H54 (cell line): Measurements from ENCODE around the gene CLCN6.

Experiments
- DNase-seq: peaks from one replicate; pipeline ENCODE4 v3.0.0; 2011; ENCODE audit warnings: low spot score, mixed read lengths; ENCODE audit not compliant: insufficient read length
- FAIRE-seq: peaks from 3 replicates; lab custom pipeline; 2011; peaks lifted over from hg19 to GRCh38; lab: Jason Lieb, UNC
- POLR2A ChIP-seq: IDR thresholded peaks from 2 replicates; pipeline ENCODE4 v1.6.1; 2011; ENCODE audit warnings: low read depth, mild to moderate bottlenecking, low read length

Gene CLCN6

DNA sequence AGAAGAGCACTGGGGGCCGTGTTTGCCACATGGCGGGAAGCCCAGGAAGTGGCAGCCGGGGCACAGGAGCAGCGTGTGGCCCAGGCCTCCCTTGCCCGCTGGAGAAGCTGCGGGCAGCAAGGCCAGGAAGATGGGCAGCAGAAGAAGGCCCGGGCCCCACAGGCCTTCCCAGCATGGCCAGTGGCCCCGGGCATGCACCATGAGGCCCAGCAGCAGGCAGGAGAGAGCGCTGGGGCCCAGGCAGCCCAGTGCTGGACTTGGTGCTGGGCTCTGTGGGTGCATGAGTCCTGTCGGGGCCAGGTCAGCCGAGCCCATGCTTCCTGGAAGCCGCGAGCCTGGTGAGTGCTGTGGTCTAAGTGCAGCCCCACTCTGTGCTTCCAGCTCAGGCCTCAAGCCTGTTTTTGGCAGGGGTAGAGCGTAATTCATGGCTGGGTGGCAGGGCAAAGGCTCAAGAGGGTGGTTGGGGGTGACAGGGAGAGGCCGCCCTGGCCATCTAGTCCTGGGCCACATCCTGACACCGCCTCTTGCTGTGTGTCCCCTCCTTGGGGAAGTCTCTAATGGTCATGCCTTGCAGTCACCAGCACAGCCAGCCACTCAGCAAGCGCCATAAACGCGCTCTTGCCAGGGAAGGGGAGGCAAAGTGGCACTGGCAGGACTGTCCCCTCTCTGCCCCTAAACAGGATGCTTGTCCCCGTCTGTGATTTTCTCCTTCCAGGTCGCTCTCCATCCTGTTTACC lies 21.6 kb upstream of the CLCN6 start:
- DNase-seq (no peak), FAIRE-seq (no peak)
- no peak for TF ChIP-seq POLR2A

DNA sequence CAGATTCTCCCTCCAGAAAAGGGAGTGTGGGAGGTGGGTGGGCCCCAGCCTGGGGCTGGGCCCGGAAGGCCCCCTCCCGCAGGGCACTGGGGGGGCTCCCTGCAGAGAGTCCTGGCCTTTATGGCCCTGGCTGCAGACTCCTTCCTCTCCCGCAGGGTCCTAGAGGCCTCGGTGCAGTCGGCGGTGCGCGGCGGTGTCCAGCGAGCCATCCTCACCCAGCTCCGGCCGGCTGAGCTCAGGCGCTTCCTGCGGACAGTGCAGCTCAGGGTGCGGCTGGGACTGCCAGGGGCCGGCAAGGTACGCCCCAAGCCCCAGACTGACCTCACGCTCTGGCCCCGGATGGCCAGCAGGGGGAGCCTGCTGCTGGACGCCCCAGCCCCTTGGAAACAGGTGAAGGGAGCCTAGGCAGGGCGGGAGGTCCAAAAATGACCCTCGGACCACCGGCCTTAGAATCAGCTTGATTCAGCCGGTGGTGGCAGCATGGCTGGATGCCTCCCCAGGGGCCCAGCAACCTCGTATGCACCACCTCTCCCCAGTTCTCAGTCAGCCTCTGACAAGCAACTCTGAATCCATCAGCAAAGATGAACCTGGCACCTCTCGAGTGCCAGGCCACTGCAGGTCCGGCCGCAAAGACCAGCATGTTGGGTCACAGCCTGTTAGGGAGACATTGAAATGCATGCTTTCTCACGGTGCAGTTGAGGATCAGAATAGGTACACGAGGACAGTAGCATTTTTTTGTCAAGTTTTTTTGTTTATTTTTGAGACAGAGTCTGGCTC lies 20.8 kb upstream of the CLCN6 start:
- TF ChIP-seq POLR2A, result no peak
- FAIRE-seq, result no peak
- no peak for DNase-seq

DNA sequence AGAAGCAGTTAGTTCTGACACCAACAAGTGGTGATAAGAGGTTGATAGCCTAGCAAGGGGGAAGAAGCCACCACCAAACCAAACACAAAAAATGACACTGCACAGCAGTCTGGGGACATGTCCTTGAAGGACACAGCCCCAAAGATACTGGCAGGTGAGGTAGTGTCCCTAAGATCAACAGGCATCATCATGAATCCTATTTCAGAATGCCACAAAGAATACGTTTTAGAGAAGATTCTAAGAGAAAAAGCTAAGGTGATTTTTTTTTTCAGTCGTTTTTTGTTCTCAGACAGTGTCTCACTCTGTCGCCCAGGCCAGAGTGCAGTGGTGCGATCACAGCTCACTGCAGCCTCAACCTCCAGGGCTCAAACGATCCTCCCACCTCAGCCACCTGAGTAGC lies 19.8 kb upstream of the CLCN6 start:
- DNase-seq, result no peak
- TF ChIP-seq POLR2A, result no peak
- no peak for FAIRE-seq

DNA sequence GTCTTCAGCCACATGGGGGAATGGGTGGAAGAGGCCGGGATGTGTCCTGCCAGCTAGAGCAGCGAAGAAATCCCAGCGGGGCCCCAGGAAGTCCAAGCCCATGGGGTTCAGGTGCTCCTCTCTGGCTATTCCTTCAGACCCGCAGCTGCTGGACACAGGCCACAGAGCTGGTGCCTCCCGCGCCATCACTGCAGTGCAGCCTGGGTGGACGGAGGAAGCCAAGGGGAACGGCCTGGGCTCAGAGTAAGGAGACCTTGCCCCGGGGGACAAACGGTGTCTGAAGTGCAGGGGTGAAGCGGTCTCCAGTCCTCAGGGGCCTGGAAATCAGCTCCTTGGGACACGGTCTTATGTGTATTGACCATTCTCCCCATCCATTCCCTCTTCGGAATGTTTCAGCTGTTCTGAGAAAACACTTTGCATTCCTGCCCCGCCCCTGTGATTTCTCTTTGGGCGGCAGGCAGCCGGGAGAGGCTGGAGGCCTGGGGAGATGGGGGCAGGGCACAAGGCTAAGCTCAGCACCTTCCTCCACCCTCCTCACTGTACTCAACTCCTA lies 18.7 kb upstream of the CLCN6 start:
- DNase-seq (no peak), FAIRE-seq (no peak)
- no peak for TF ChIP-seq POLR2A

DNA sequence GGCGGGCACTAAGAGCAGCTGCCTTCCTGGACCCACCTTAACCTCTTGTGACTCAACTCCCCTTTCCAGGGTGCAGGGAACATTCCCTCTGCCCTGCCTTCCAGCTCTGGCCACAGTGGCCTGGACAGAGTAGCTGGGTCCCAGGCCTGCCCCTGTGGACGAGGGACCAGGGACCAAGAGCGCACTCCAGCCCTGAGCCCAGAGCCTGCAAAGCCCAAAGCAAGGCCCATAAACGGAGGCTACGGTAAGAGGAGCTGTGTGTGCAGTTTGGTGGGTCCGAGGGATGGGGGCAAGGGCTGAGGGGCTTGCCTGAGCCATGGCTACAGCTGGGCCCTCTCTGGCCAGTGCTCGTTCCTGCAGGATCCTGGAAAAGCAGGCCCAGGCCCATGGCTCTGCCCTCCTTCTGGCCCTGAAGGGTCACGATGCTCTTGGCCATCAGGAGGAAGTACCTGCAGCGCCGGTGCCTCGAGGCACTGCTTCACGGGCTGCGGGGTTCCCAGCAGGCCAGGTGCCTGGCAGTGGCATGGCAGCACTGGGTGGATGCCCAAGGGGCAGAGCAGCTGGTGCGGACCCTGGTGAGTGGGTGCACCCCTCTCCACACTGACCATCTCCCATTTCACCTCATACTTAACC lies 18.1 kb upstream of the CLCN6 start:
- FAIRE-seq (no peak), DNase-seq (no peak)
- no peak for TF ChIP-seq POLR2A

DNA sequence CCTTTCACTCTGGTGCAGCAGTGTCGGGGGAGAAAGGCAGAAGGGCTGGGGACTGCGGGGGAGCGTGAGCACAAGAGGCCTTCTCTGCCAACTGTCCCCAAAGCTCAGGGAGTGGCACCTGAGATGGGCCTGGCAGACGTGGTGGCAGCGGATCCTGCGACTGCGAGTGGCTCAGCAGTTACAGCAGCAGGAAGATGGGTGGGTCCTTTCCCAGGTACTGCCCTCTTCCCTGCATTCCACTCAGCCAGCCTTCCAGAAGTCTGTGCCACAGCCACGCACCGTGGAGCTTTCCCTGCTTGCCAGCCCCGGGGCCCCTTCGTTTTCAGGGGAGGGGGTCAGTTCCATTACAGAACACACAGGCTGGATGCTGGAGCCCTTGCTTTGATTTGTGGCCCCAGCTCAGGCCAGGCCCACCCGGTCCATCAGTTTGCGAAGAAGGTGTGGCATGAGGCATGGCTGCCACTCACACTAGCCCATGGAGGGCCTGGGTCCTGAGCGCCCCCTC lies 17.4 kb upstream of the CLCN6 start:
- DNase-seq (no peak), FAIRE-seq (no peak)
- TF ChIP-seq POLR2A, result no peak

DNA sequence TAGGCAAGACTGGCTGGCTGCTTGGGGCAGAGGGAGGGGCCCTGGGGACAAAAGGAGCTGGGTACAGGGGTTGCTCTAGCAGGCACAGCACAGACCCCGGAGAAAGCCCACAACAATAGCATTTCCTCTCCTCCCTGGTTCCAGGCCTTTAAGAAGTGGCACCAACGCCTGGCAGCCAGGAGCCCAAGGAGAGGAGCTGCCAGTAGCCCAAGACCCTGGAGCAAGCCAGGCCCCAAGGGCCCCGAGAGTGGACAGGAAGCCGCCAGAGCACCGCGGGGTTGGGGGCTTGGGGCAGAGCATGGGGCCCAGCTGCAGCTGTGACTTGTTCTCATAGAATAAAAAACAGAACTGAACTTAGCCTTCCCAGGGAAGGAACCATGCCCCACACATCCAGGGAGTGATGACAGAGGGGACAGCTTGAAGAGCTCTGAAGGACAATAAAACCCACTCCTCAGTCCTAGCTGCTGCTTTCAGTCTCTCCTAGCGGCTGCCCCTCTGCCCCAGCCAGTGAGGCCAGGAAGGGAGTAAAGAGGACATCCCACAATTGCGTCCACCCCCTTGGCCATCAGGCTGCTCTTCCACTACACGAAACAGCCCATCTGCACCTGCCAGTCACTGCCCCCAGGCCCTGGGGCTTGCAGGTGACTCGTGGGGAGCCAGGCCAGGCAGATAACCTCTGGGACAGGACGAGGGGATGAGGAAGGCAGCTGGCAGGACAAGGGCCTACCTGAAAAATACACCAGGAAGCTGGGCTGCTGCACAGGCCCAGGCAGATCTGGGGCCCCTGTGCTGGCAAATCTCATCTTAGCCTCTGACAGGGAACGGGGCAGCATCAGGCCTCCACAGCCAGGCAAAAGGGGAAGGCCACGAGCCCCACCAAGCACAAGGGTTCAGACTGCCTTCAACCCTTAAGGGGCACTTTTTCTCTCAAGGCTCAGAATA lies 16.6 kb upstream of the CLCN6 start:
- FAIRE-seq (no peak), DNase-seq (no peak)
- TF ChIP-seq POLR2A, result no peak

DNA sequence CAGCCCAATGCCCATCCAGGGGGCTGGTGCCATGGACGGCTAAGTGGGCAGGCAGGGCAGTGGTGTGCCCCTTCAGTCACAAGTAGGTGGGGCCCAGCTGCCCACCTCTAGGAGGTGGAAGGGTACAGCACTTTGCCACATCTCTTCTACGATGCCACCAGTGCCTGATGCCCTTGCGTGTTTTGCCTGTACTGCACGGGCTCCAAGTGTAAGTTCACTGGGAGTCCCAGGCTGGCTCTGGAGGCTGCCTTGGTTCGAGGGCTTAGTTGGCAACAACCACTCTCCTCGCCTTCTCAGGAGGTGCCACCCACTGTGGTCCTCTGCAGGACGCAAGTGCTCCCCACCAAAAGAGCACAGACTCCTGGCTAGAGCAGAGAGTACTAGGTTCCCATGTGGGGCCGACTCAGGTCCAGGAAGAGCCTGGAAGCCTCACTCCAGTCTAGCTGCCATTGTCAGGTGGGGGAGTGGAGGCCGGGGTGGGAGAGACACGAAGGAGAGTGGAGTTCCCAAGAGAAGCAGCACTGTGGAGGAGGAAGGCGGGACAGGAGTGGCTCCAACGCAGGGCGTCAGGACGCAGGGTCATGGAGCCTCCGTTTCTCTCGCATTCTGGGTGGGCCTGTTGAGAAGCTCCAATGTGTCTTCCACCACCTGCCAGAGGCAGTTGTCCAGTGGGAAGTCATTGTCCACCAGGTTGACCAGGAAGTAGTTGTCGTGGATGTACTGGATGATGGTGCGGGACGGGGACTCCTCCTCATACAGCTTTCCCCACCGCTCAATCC lies 15.7 kb upstream of the CLCN6 start:
- no peak for DNase-seq
- no peak for TF ChIP-seq POLR2A
- no peak for FAIRE-seq

DNA sequence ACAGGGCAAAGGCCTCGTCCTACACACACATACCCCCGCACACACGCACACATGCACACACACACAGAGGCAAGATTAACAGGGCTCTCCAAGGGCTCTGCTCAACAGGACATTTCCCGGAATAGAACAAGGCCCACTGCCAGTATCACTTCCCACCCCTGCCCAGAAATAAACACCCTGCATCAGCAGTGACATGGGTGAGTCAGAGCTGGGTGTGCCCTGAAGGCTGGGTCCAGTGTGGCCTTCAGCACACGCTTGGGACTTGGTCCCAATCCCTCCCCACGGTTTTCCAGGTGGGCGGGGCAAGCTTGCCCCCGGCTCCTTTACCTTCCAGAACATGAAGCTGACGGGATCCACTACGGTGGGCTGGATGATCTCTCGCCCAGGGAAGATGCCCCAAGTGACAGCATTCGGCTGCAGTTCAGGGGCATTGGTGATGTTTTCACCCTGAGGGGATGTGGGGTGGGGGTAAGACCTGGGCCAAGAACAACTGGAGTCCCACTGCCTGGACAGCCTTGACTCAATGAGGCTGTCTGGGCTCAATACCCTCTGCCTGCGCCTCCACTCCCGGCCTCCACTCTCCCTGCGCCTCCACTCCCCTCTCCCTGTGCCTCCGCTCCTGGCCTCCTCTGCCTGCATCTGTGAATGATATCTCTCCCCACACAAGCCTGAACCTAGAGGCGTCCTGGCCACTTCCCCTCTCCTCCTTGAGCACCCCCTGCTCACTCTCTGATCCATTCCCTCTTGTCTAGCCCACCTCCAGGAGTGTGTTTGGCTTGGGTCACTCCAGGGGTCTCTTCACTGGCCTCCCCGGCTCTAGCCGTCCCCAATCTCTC lies 14.9 kb upstream of the CLCN6 start:
- FAIRE-seq (peak; percentile 71), DNase-seq (peak; percentile 78)
- TF ChIP-seq POLR2A, result no peak

DNA sequence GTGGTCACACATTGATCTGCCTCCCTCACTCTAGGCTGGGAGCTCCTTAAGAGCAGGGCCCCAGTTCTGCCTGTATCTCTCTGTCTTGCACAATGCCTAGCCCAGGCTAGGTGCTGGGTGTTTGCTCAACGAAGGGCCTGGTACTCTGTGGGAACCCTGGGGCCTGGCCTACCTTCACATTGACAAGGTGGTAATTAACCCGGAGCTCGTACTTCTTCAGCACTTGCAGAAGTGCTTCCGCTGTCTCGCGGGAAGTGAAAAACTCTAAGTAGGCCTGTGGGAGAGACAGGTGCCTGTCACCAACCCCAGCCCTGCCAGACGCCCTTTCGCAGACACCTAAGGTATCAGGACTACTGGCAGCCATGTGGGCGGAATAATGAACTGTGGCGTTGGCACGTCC lies 13.9 kb upstream of the CLCN6 start:
- no peak for TF ChIP-seq POLR2A
- DNase-seq, result no peak
- FAIRE-seq, result no peak

DNA sequence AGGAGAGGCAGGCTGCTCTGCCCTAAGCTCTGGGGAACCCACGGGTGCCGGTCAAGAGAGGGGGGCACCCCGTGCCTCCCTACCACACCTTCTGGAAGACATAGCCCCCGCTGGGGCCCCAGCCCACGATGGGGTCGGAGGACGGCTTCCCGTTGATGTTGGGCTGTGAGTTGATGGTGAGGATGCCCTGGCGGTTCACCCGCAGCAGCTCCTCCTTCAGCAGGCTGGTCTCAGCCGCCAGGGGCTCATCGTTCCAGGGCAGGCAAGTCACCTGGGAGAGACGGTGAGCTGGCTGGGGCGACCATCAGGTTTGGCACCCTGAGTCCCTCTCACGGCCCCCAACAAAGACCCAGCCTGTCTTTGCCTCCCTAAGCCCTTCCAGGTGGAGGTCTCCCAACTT lies 12.2 kb upstream of the CLCN6 start:
- DNase-seq (no peak), FAIRE-seq (no peak)
- TF ChIP-seq POLR2A, result no peak
